Keratinocyte (primary cell): ENCODE results near the gene RIC3.

ENCODE experiments used
- EZH2 ChIP-seq: IDR thresholded peaks from one replicate; pipeline ENCODE4 v1.6.1; 2012; ENCODE audit warnings: inconsistent platforms, mild to moderate bottlenecking, low read length, moderate library complexity
- TF ChIP-seq, protein P1 (sequence below), 3 experiments: IDR thresholded peaks in 1 of 3; conservative IDR thresholded peaks in 1 of 3; optimal IDR thresholded peaks in 1 of 3; 2 replicates in 2 of 3; 3 replicates in 1 of 3; pipeline versions ENCODE3 to v1.5.1; 2011; ENCODE audit warnings: low read length in 3 of 3, mild to moderate bottlenecking in 3 of 3, moderate library complexity in 2 of 3, control low read depth in 1 of 3, inconsistent platforms in 1 of 3; ENCODE audit not compliant: insufficient read depth in 2 of 3; ENCODE audit errors: extremely low read depth in 1 of 3

DNA sequence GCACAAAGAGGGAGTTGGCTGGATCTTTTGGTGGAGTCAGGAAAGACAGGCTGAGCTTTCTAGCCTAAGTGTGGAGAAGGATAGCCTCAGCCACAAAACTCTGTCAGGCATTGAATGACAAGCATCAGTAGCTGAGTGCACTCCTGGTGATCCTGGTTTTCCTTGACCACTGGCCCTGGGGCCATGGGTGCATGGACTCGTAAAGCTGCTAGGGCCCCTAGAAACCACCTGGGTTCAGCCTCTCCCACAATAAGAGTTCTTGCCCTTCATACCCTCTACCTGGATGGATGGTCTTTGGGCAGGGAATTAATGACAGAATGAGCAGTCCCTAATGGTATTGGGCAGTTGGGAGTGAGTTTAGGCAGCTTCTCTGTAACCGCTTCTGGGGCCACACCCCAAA lies 64.9 kb downstream of the RIC3 start:
- TF ChIP-seq, protein P1, sequence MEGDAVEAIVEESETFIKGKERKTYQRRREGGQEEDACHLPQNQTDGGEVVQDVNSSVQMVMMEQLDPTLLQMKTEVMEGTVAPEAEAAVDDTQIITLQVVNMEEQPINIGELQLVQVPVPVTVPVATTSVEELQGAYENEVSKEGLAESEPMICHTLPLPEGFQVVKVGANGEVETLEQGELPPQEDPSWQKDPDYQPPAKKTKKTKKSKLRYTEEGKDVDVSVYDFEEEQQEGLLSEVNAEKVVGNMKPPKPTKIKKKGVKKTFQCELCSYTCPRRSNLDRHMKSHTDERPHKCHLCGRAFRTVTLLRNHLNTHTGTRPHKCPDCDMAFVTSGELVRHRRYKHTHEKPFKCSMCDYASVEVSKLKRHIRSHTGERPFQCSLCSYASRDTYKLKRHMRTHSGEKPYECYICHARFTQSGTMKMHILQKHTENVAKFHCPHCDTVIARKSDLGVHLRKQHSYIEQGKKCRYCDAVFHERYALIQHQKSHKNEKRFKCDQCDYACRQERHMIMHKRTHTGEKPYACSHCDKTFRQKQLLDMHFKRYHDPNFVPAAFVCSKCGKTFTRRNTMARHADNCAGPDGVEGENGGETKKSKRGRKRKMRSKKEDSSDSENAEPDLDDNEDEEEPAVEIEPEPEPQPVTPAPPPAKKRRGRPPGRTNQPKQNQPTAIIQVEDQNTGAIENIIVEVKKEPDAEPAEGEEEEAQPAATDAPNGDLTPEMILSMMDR (optimal IDR thresholded peaks at IDR 0.05 in 1 of 3, IDR thresholded peaks at IDR 0.05 in 1 of 3, conservative IDR thresholded peaks at IDR 0.05 in 1 of 3; ENCODE audit: extremely low read depth in 1 of 3, insufficient read depth in 2 of 3, low read length in 3 of 3), result no peak
- no peak for TF ChIP-seq EZH2
